GM23338 (cell line): Measurements from ENCODE around the gene TYW1.

Source experiments
- CTCF ChIP-seq, 2 experiments: fragments of 200-600 bp in 1 of 2; sonication (generic) in 1 of 2; conservative IDR thresholded peaks; 2 replicates each; pipeline versions ENCODE4 v1.5.1 to v1.6.1; 2016 to 2017; ENCODE audit warnings: antibody characterized with exemption in 2 of 2, low read depth in 2 of 2, mild to moderate bottlenecking in 2 of 2, moderate library complexity in 1 of 2
- EZH2 ChIP-seq: fragments of 200-600 bp; sonication (generic); IDR thresholded peaks from one replicate; pipeline ENCODE4 v1.8.0; 2017; ENCODE audit warnings: antibody characterized with exemption, mild to moderate bottlenecking, low read depth; ENCODE audit not compliant: unreplicated experiment
- EZH2phosphoT487 ChIP-seq: fragments of 200-600 bp; sonication (generic); IDR thresholded peaks from one replicate; pipeline ENCODE4 v1.8.1; 2018; ENCODE audit warnings: antibody characterized with exemption; ENCODE audit not compliant: unreplicated experiment
- JUNB ChIP-seq: IDR thresholded peaks from one replicate; pipeline ENCODE4 v1.6.1; 2016; ENCODE audit warnings: antibody characterized with exemption; ENCODE audit not compliant: unreplicated experiment
- POLR2AphosphoS5 ChIP-seq: IDR thresholded peaks from 2 replicates; pipeline ENCODE4 v1.6.1; 2016; ENCODE audit warnings: antibody characterized with exemption, low read depth
- REST ChIP-seq: IDR thresholded peaks from one replicate; pipeline ENCODE4 v1.6.1; 2018; ENCODE audit warnings: antibody characterized with exemption; ENCODE audit not compliant: unreplicated experiment

- no peak for TF ChIP-seq EZH2phosphoT487
- no peak for TF ChIP-seq POLR2AphosphoS5
- no peak for TF ChIP-seq EZH2
- no peak for TF ChIP-seq JUNB
- no peak for TF ChIP-seq CTCF (conservative IDR thresholded peaks at IDR 0.05; ENCODE audit: low read depth in 2 of 2)
- TF ChIP-seq REST = no peak
Measured at GRCh38 chr7:66953044-66953427, 43.6 kb upstream of the TYW1 start.
